ENCODE results near the gene PRKCB.

PRKCB gene

GRCh38 chr16:24052329-24053098, 216.7 kb downstream of the PRKCB start:
- DNase-seq: no peak

GRCh38 chr16:24053099-24053946, 217.5 kb downstream of the PRKCB start:
- no peak for DNase-seq

GRCh38 chr16:24054741-24055491, 219.1 kb downstream of the PRKCB start:
- no peak for DNase-seq

DNA sequence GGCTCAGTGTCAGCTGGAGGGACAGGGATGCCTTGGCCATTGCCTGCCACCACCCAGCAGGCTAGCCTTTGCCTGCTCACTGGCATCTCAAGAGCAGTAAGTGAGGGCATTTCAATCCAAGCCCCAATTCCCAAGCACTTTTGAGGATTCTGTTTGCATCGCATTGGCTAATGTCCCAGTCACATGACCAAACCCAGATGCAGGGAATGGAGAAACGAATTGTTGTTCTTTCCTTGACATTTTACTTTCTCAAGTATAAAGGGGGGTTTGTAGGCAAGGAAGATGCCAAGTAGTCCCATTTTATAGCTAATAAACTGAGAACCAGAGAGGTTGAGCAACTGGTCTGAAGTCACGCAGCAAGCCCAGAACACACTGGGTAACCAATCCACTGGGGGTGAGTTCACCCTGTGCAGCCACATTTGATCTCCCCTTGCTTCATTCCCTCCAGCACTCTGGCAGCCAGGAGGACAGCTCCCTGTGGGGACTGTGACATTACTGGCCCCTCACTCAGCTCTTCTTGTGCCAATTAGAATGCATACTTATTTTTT, 226.6 kb downstream of the PRKCB start:
- DNase-seq: no peak

DNA sequence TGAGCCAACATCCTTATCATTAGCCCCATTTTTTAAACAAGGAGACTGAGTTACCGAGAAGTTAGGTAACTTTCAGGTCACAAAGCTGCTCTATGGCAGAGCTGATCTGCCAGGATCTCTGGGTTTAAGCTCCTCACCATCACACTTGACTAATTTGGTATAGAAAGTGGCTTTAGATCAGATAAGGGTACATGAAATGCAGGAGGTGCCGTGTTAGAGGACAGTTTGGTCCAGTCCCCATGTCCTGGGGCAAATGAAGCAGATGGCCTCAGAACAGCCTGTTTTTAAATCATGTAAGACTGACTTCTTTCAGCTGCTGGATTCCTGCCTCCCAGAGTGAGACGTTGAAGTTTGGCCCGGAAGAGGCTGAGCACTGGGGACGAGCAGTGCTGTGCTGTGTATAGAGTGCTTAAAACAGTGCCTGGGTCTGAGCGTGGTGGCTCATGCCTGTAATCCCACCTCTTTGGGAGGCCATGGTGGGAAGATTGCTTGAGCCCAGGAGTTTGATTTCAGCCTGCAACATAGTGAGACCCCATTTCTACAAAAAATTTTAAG, 233.3 kb downstream of the PRKCB start:
- no peak for DNase-seq

GRCh38 chr16:24070851-24071250, 235.1 kb downstream of the PRKCB start:
- DNase-seq: peak; percentile 85

DNA sequence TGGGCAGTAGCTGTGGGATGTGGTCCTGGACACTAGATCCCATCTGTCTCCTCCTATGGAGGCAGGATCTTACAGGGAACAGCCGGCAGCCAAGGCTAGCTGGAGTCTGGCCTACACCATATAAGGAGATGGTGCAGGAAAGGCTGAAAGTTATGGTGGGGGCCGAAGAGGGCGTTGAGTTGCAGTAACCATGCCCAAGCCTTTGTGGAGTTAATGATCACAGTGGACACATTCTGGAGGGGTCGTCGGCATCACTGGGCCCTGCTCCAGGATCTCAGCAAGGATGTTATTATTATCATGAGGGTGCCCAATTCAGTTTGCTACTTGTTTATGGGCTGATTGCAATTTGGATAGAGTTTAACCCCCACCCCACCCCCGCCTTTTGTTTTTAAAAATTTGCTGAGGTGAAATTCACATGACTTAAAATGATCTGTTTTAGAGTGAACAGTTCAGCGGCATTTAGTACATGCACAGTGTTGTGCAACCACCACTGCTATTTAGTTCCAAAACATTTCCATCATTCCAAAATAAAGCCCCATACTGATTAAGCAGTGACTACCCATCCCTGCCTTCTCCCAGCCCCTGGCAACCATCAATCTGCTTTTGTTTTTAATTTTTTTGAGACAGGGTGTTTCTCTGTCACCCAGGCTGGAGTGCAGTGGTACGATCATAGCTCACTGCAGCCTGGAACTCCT, 236.0 kb downstream of the PRKCB start:
- DNase-seq: no peak

- DNase-seq: no peak
Measured at GRCh38 chr16:24073321-24073720, 237.5 kb downstream of the PRKCB start.

- no peak for DNase-seq
Measured at GRCh38 chr16:24074574-24074973, 238.8 kb downstream of the PRKCB start.

- DNase-seq: no peak
Measured at GRCh38 chr16:24075302-24075701, 239.5 kb downstream of the PRKCB start.

- DNase-seq: peak; percentile 4
Measured at GRCh38 chr16:24075931-24076716, 240.3 kb downstream of the PRKCB start.

- no peak for DNase-seq
Measured at GRCh38 chr16:24077292-24077691, 241.5 kb downstream of the PRKCB start.

DNA sequence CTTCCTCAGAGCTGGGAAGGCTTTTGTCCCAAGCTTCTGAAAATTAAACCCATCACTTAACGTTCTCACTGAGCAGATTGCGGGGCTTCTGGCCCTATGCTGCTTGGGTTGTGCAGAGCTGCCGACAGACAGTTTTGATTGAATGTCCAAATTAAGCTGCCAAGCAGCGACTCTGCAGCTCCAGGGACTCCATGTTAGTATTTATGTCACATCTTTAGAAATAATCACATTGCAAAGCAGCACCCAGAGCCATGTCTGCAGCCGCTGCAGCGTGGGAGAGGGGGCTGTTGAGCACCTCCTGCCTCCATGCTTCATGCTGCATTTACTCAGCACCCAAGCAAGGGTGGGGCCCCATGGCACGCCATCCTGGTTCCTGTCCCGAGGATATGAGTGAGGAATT, 242.2 kb downstream of the PRKCB start:
- no peak for DNase-seq

- no peak for DNase-seq
Measured at GRCh38 chr16:24085666-24086065, 249.9 kb downstream of the PRKCB start.

DNA sequence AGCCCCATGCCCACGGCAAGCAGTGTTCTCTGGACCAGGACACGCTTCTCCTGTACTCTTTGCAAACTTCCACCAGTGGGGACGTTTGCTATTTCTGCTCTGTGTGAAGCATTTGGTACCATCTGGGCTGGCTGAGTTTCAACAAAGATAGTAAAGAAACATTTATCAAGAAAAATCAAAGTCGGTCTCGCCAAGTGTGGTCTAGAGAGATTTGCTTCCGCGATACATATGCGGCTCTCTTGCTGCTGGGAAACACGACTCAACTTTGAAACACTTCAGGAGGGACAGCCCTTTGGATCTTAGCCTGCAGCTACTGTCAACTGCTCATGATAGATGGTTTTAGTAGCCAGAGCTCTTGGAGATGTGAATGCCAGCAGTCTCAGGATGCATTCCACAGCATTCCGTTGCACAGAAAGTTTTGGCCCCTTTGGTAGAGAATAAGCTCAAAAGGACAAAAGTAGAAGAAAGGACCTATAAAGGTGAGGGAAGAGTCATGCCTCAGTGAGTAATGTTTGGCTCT, 252.2 kb downstream of the PRKCB start:
- DNase-seq: no peak

GRCh38 chr16:24088767-24089166, 253.0 kb downstream of the PRKCB start:
- DNase-seq: peak; percentile 6

DNA sequence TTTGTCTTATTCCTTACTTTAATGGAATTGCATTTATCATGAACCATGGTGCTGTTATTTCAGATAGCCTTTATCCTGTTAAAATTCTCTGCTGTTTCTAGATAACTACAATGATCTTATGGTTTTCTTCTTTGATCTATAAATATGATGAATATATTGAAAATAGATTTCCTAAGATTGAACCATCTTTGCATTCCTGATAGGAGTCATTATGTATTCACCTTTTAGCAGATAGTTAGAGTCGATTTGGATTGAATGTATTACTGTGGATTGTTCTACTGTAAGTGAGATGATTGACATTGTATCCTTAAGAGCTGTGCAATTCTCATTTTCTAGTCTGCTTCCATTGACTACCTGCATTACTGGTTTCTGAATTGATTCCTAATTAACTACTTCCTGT, 255.3 kb downstream of the PRKCB start:
- no peak for DNase-seq

- no peak for DNase-seq
Measured at GRCh38 chr16:24093049-24093448, 257.3 kb downstream of the PRKCB start.

DNA sequence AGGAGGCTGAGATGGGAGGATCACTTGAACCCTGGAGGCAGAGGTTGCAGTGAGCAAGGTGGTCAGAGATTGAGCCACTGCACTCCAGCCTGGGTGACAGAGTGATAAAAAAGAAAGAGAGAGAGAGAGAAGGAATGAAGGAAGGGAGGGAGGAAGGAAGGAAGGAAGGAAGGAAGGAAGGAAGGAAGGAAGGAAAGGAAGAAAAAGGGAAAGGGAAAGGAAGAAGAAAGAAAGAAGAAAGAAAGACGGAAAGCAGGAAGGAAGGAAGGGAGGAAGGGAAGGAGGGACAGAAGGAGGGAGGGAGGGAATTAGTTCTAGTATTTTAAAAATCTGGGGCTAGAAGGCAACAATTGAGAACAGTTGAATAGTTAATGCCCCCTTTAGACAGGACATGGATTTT, 258.9 kb downstream of the PRKCB start:
- DNase-seq: no peak

DNA sequence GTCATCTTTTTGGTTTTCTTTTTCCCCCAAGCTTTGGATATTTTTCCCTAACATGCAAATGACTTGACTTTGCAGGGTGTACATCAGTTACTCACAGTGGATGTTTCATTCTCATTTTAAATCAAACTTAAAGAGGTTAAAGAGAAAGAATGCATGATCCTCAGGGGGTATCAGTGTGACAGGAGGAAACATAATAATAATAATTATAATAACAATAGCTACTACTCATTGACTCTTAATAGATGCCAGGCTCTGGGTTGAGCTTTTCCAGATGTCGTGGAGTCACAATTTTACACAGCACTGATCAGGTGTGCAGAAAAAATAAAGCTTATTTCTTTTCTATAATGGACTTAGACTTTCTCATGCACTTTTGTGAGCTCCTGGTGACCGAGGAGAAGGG, 263.1 kb downstream of the PRKCB start:
- no peak for DNase-seq

GRCh38 chr16:24101431-24101830, 265.6 kb downstream of the PRKCB start:
- no peak for DNase-seq

Data from hematopoietic multipotent progenitor cell treated with erythropoietin and hydrocortisone succinate and interleukin-3 and kit ligand, for 6 days (in vitro differentiated cells).